Activated T-helper 1 cell treated with anti-CD3 and anti-CD28 coated beads, Interleukin-2, amount 50 U/mL, for 16 hours (primary cell): Measurements from ENCODE around the gene DDX50.
A peak's percentile ranks its signal among the peaks of the same experiment; 100 is the strongest.
"Not testable (repeated sequence)": the region's sequence is repeated elsewhere in the genome, so short reads cannot be mapped to it uniquely, and the experiment has no call there.

ENCODE experiments used
- DNase-seq, 2 donors: peaks; one replicate each; pipeline ENCODE4 v3.0.0-alpha.2; 2020; ENCODE audit warnings: low read depth in 1 of 2, low spot score in 1 of 2

The DDX50 gene

DNA sequence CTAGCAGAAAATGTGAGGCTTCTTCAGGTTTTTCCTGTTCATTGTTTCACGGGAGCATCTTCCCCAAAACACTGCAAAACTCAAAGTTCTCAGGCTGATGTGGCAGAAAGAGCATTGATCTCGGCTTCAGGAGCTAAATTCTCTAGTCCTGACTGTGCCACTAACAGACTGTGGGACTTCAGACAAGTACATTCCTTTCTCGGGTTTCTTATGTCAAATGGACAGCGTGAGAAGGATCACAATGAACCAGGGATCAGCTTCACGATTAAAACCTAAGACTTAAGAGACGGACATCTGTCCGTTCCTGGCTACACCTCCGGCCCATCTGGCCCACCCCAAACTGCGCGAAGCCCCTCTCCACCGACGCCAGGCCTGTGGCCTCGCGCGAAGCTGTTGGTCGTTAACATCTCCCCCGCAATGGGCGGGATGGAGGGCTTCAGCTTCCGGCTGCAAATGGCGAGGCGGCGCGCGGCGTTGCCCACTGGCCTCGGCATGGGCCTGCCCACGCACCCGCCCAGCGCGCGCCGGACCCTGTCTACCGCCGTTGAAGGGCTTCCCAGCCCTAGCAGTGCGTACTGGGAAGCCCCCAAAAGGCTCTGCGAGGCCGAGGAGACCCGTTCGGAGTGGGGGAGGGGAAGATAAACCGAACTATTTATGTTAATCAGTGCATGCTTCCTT, 549 bp upstream of the DDX50 start:
- no peak for DNase-seq

DNA sequence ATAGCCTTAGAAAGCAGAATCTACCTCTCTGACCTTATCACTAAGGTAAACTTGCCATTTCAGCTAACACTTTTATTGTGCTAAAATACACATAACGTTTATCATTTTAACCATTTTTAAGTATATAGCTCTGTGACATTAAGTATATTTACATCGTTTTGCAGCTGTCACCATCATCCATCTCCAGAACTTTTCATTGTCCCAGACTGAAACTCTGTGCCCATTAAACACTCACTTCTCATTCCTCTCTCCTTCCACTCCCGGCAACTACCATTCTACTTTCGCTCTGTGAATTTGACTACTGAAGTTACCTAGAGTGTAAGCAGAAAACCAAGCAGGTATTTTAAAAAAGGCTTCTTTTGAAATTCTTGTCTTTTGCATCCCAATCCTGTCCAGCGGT, 1.3 kb downstream of the DDX50 start:
- no peak for DNase-seq

DNA sequence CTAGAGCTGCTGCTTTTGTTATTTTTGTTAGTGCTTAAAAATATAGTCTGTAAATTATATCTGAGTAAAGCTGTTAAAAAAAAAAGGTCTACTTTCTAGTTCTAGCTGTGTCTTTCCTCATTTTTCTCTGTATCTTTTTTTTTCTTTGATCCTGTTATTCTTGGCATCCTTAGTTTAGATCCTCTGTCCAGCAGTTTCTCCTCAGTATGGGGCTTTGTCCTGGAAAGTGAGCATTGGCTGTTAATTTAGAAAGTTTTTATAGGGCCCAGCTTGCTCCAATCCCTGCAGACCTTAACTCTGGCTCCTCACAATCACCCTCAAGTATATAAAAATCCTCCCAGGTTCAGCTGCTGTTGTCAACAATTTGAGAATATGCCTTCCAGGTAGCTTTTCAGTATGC, 23.5 kb downstream of the DDX50 start:
- DNase-seq, result no peak

DNA sequence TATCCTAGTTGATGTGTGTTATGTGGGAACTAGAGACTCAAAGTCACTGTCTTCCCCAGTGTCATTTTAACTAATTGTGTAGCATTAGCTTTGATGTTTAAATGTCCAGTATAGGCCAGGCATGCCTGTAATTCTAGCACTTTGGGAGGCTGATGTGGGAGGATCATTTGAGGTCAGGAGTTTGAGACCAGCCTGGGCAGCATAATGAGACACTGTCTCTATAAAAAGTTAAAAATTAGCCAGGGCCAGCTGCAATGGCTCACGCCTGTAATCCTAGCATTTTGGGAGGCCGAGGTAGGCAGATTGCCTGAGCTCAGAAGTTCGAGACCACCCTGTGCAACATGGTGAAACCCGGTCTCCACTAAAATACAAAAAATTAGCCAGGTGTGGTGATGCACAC, 24.4 kb downstream of the DDX50 start:
- DNase-seq, result no peak

DNA sequence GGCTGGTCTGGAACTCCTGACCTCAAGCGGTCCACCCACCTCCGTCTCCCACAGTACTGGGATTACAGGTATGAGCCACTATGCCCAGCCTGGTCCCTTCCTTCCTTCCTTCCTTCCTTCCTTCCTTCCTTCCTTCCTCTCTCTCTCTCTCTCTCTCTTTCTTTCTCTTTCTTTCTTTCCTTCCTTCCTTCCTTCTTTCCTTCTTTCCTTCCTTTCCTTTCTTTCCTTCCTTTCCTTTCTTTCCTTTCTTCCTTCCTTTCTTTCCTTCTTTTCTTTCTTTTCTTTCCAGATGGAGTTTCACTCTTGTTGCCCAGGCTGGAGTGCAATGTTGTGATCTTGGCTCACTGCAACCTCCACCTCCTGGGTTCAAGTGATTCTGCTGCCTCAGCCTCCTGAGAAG, 28.0 kb downstream of the DDX50 start:
- not testable (repeated sequence) for DNase-seq

DNA sequence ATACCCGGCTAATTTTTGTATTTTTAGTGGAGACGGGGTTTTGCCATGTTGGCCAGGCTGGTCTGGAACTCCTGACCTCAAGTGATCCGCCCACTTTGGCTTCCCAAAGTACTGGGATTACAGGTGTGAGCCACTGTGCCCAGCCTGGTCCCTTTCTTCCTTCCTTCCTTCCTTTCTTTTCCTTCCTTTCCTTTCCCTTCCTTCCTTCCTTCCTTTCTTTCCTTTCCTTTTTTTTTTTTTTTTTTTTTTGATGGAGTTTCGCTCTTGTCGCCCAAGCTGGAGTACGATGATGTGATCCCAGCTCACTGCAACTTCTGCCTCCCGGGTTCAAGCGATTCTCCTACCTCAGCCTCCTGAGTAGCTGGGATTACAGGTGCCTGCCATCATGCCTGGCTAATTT, 28.8 kb downstream of the DDX50 start:
- DNase-seq, result not testable (repeated sequence)

DNA sequence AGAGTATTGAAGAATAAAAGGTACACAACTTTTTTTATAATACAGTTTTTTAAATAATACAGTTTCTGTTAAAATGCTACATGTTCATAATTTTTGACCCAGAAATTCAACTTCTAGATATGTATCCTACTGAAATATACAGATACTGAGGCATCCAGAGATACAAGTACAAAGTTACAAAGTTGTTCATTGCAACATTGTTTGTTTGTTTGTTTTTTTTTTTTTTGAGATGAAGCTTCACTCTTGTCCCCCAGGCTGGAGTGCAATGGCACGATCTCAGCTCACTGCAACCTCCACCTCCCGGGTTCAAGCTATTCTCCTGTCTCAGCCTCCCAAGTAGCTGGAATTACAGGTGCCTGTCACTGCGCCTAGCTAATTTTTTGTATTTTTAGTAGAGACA, 31.7 kb downstream of the DDX50 start:
- DNase-seq, result not testable (repeated sequence)

DNA sequence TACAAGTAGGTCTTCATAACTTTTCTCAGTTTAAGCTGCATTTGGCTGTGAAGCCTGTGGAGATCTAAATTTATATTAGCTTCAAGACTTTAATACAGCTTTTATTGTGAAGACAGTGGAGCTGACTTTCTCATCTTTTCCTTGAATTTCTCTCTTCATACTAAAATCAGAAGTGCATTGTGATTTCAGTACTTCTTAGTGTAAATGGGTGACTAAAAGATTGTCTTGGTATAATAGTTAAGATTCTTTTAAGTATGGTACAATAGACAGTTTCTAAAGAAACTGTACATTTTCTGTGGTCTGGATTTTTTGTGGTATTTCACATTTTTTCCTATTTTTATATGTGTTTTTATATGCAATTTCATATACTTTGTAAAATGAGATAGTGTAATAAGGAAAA, 33.9 kb downstream of the DDX50 start:
- no peak for DNase-seq

DNA sequence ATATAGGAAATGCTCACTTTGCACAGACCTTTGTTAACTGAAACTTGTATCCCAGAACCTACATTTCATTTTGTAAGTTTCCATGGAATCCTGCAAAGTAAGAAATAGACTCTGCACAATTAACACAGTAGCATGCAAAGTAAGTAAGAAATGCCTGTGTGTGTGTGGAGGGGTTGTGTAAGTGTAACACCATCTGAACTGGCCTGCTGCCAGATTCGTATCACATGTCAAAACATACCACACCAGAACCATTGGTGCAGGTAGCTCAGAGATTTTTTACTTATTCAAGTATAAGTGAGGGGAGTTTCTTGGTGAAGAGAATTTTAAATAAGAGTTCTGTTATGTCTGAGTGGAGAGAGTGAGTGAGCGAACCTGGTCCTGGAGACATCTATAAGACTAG, 37.0 kb downstream of the DDX50 start:
- DNase-seq, result no peak

DNA sequence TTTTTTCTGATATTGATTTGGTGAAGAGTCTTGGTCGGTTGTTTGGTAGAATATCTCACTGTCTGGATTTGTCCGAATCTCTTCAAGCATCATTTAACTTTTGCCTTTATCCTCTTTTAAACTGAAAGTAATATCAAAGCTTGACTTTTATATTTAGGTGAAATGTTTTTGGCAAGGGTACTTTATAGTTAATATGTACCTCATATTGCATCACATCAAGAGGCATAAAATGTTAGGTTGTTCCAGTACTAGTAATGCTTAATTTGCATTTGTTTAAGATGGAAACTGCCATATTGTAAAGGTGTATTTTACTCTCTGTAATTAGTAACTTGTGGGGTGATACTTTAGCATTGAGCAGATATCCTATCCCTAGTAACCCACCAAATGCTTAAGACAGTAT, 37.8 kb downstream of the DDX50 start:
- no peak for DNase-seq

DNA sequence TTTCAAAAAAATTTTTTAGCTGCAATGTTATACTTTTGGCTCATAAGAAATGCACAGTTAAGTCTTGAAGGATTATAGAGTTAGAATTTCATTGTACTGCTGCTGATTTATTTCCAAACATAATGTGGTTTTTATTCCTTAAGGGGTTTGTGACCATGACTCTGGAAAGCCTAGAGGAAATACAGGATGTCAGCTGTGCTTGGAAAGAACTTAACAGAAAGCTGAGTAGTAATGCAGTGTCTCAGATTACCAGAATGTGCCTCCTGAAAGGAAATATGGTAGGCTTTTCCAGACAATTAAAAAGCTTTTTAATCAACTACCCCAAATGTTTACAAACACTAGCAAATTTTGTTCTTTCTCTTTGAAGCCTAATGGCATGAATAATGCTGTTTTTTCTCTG, 39.8 kb downstream of the DDX50 start:
- DNase-seq, result not testable (repeated sequence)

DNA sequence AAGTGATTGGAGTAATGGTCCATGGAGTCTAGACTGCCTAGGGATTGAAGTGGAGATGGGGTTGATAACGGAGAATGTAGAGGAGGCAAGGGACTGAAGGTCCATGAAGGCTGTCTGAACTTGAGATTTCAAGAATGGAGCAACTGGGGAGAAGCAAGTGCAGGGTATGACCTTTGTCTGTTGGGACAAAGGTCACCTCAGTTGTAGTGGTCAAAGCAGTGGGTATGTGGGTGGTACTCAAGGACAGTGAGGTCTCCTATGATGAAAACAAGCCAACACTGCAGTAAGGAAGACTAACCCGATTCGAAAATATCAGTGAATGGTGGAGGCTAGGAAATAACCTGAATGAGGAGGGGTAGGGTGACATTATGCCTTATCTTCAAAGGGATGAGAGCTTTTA, 49.5 kb downstream of the DDX50 start:
- no peak for DNase-seq

DNA sequence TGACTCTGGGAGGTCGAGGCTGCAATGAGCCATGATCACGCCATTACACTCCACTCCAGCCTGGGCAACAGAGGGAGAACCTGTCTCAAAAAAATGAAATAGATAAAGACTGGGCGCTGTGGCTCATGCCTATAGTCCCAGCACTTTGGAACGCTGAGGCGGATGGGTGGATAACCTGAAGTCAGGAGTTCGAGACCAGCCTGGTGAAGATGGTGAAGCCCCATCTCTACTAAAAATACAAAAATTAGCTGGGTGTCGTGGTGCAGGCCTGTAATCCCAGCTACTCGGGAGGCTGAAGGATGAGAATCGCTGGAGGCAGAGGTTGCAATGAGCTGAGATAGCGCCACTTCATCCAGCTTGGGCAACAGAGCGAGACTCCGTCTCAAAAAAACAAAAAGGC, 53.8 kb downstream of the DDX50 start:
- DNase-seq, result no peak

DNA sequence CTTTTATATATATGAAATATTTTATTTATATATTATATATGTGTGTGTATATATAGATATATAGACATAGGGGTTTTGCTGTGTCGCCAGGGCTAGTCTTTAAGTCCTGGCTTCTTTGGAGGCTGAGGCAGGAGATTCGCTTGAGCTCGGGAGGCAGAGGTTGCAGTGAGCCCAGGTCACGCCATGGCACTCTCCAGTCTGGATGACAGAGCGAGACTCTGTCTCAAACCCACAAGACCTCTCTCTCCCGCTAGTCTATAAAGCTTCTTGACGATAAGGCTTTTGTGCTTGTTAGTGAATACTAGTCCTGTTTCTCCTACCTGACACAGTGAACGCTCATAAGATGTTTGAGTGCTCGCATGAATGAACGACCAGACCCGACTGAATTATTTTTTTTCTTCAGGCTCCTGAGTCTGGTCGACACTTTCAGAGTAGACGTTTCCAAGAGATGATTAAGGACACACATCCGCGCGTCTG, 54.3 kb downstream of the DDX50 start:
- DNase-seq, result peak in 1 of 2 donors; percentile 4

DNA sequence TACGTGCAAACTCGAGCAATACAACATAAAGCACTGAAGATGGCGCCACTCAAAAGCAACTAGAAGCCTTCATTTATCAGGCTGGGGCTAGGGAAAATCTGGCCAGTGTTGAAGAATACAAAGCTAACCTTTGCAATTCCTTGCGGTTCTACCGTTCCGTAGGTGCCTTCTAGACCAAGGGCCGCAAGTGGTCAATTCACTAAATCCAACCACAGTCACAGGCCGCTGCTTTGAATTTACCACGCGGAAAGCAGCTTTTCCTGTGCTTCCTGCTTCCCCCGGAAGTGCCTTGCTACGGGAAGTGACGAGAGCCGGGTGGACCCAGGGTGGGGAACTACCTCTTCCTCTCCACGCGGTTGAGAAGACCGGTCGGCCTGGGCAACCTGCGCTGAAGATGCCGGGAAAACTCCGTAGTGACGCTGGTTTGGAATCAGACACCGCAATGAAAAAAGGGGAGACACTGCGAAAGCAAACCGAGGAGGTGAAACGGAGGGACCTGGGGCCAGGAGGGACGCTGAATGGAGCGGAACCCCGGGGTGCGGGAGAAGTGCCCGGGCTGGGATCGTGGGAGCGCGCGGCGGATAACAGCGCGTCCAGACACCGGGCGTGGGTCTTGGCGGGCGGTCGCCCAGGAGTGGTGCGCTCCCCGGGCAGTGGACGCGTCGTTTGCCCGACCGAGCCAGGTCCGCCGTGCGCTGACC, 54.9 kb downstream of the DDX50 start, which contains the start of gene DDX21:
Gene DDX21 (plus strand): TSS at position 339 of the 701 bp plus-strand sequence. CDS start 56 bp downstream, at position 395.
- peak; percentile 71 to 81 for DNase-seq

DNA sequence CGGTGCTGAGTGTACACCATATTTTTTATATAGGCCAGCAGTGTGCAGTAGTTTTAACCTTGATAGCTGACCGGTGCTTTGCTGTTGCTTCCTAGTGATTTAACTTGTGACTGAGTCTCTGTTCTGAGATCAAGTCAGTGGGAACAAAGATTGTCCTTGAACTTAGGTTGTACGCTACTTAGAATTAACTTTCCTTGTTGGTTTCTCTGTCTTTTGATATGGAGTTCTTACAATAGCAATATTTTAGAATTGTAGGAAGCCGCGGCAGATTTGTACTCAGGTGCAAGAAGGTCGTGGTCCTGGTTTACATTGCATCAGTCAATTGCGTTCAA, 56.1 kb downstream of the DDX50 start:
- DNase-seq, result no peak

DNA sequence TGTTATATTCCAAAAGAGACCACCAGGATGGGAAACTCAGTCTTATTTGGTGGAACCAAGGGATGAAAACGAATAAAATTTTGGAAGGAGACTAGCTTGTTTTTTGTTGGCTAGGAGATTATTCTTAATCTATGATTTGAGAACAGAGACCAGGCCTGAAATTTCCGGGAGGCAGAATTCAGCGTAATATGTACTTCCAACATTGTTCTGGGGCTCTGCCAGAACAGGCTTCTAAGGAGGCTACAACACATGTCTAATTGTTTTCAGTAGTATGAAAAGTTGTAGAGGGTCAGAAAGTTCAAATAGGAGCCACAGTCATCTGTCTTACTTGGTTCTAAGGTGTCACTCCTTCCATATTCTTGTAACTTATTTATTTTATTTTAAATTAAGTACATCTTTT, 56.5 kb downstream of the DDX50 start:
- DNase-seq, result no peak

DNA sequence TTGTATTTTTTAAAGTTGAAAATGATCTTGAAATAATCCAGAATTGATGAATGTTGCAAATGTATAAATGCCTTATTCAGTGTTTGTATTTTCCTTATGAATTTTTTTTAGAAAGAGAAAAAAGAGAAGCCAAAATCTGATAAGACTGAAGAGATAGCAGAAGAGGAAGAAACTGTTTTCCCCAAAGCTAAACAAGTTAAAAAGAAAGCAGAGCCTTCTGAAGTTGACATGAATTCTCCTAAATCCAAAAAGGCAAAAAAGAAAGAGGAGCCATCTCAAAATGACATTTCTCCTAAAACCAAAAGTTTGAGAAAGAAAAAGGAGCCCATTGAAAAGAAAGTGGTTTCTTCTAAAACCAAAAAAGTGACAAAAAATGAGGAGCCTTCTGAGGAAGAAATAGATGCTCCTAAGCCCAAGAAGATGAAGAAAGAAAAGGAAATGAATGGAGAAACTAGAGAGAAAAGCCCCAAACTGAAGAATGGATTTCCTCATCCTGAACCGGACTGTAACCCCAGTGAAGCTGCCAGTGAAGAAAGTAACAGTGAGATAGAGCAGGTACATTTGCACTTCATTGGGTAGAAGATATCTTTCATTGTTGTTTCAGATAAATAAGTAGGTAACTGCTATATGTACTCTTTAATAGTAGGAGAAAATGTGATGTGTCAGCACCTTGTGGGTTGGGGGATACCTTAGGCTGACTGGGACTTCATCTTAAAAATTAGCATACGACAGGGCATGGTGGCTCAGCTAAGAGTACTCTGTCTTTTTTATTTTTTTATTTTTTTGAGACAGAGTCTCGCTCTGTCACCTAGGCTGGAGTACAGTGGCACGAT, 58.8 kb downstream of the DDX50 start:
- no peak for DNase-seq

DNA sequence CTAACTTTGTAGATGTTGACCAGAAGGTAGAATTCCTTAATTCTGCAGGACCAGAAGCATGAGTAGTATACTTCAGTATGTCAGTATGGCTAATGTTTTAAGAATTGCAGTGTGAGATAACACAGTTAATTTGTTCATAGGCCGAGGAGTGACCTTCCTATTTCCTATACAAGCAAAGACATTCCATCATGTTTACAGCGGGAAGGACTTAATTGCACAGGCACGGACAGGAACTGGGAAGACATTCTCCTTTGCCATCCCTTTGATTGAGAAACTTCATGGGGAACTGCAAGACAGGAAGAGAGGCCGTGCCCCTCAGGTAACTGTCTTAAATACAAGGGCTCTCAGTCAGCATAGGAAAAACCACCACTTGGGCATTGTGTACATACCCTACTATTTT, 62.0 kb downstream of the DDX50 start:
- DNase-seq, result no peak

DNA sequence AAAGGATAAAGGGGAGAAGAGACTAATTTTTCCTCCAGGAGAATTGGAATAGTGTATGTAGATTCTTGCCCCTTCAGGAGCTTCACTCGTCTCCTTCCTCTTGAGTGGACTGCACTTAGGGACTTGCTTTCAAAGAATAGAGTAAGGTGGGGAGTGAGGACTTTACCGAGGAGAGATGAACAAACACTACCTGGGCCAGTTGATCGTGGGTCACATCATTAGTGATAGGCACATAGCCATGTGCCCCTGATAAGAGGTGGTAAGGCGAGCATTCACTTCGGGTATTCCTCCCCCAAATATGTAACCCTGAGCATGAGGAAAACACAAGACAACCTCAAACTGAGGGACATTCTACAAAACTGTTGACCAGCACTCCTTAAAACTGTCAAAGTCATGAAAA, 72.9 kb downstream of the DDX50 start:
- DNase-seq, result no peak

DNA sequence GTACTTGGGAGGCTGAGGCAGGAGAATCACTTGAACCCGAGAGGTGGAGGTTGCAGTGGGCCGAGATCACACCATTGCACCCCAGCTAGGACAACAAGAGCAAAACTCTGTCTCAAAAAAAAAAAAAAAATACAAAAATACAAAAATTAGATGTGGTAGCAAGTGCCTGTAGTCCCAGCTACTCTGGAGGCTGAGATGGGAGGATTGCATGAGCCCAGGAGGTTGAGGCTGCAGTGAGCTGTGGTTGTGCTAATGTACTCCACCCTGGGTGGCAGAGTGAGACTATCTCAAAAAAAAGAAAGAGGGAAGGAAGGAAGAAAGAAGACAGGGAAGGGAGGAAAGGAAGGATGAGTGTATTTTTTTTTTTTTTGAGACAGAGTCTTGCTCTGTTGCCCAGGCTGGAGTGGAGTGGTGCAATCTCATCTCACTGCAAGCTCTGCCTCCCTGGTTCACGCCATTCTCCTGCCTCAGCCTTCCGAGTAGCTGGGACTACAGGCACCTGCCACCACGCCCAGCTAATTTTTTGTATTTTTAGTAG, 74.9 kb downstream of the DDX50 start:
- DNase-seq, result not testable (repeated sequence)

DNA sequence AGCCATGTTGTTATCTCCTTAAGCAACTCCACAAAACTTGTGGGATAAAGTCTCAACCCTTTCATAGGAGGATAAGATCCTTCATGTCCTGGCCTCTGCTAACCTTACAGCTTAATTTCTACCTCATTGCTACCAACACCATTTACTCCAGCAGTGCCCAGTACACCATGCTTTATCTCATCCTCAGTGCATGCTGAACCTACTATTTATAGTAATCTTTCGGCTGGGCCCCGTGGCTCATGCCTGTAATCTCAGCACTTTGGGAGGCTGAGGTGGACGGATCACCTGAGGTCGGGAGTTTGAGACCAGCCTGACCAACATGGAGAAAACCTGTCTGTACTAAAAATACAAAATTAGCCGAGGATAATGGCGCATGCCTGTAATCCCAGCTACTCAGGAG, 78.6 kb downstream of the DDX50 start:
- not testable (repeated sequence) for DNase-seq
